Mucosa of rectum (tissue), 2 donors: ENCODE data around the gene NDUFAF2.

Experiments used
- H3K27ac ChIP-seq, 2 donors: one replicate each; pipeline ENCODE4 v1.7.0; 2013; ENCODE audit warnings: inconsistent platforms in 2 of 2, low read depth in 2 of 2, low read length in 2 of 2
- H3K27me3 ChIP-seq, 2 donors: one replicate each; pipeline ENCODE4 v1.7.0; 2013; ENCODE audit warnings: low read length in 2 of 2; ENCODE audit not compliant: control insufficient read depth in 2 of 2, insufficient read depth in 2 of 2
- H3K36me3 ChIP-seq, 2 donors: one replicate each; pipeline ENCODE4 v1.7.0; 2013; ENCODE audit warnings: low read length in 2 of 2; ENCODE audit not compliant: control insufficient read depth in 2 of 2, insufficient read depth in 2 of 2
- H3K4me1 ChIP-seq, 2 donors: one replicate each; pipeline ENCODE4 v1.7.0; 2013; ENCODE audit warnings: low read length in 2 of 2, mild to moderate bottlenecking in 1 of 2; ENCODE audit not compliant: control insufficient read depth in 2 of 2, insufficient read depth in 2 of 2
- H3K4me3 ChIP-seq, 2 donors: one replicate each; pipeline ENCODE4 v1.7.0; 2013; ENCODE audit warnings: low read length in 2 of 2
- H3K9ac ChIP-seq, 2 donors: one replicate each; pipeline ENCODE4 v1.7.0; 2013; ENCODE audit warnings: low read length in 2 of 2, low read depth in 1 of 2, mild to moderate bottlenecking in 1 of 2
- H3K9me3 ChIP-seq, 2 donors: one replicate each; pipeline ENCODE4 v1.7.0; 2013; ENCODE audit warnings: low read length in 2 of 2; ENCODE audit not compliant: control insufficient read depth in 2 of 2
- donor health status: healthy.
- donor health status: Normal muscosa, but diverticular disease.

Gene NDUFAF2

DNA sequence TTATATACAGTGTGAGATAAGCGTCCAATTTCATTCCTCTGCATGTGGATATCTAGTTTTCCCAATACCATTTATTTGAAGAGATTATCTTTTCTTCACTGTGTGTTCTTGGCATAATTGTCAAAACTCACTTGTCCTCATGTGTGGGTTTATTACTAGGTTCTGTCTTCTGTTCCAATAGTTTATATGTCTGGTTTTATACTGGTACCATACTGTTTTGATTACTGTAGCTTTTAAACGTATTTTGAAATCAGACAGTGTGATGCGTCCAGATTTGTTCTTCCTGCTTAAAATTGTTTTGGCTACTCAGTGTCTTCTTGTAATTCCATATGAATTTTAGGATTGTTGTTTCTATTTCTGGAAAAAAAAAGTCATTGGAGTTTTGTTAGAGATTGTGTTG, 10.2 kb downstream of the NDUFAF2 start:
- H3K27me3 ChIP-seq, result no peaks in the 10 kb centered on the region
- H3K36me3 ChIP-seq, result no peaks in the 10 kb centered on the region
- no peak overlapping the region for H3K4me3 ChIP-seq
- peaks cover 0 to 2% of the 10 kb centered on the region in 2 donors for H3K9me3 ChIP-seq
- H3K9ac ChIP-seq, result no peak overlapping the region
- no peaks in the 10 kb centered on the region for H3K4me1 ChIP-seq
- no peak overlapping the region for H3K27ac ChIP-seq

DNA sequence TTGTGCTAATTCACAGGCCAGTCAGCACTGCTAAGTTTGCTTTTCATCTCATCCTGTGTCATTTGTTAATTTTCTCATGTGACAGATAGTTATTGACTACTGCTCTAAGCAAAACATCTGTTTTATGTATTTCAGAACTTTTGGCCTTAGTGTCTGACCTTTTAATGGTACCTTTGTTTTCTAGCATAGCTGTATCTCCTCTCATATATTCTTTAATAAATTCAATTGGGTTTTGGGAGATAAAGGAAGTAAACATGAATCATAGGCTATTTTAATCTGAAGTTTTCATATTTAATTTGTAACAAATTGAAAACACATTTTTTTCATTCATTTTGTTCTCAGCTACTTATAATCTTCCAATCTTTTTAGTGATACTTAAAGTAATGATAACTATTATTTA, 13.1 kb downstream of the NDUFAF2 start:
- H3K36me3 ChIP-seq, result no peaks in the 10 kb centered on the region
- no peaks in the 10 kb centered on the region for H3K27me3 ChIP-seq
- H3K4me1 ChIP-seq, result no peaks in the 10 kb centered on the region
- H3K27ac ChIP-seq, result no peak overlapping the region
- no peak overlapping the region for H3K4me3 ChIP-seq
- no peak overlapping the region for H3K9ac ChIP-seq
- peaks cover 0 to 2% of the 10 kb centered on the region in 2 donors for H3K9me3 ChIP-seq

DNA sequence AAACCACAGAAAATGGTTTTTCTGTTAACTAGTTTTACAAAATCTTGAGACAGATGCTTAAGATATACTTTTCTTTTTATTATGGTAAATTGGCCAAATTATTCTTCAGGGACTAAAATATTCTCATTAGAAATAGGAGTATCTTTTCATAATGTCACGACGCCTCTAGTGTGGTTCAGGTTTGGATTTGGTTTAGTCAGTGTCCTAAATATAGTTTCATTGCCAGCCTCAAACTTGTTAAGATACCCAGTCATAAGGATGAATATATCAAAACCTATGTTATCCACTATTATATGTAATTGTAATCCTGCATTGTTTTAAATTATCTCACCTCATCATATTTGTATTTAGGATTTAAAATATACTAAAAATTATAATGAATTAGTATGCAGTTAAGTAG, 13.7 kb downstream of the NDUFAF2 start:
- Histone ChIP-seq H3K27me3 (no peaks in the 10 kb centered on the region), H3K36me3 (no peaks in the 10 kb centered on the region), H3K4me3 (no peak overlapping the region), H3K9me3 (peaks cover 0 to 2% of the 10 kb centered on the region in 2 donors), H3K9ac (no peak overlapping the region), H3K4me1 (no peaks in the 10 kb centered on the region), H3K27ac (no peak overlapping the region)

DNA sequence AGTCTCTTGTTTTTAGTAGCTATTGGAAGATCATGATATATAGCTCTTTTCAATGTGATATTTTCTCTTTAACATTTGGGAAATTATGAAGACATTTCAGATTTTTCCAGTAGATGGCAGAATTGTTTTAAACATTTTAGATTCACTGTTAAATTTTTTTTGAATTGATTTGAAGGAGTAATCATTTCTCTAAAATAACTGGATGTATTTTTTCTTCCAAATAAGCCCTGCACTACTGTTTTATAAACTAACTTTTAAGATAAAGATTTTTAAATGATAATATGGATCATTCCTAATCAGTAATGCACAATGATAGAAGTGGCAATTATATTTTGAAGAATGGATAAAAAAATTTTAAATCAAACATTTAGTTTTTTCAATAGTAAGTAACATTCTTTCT, 14.2 kb downstream of the NDUFAF2 start:
- no peak overlapping the region for H3K4me3 ChIP-seq
- no peak overlapping the region for H3K27ac ChIP-seq
- H3K9me3 ChIP-seq, result peaks cover 0 to 2% of the 10 kb centered on the region in 2 donors
- H3K4me1 ChIP-seq, result no peaks in the 10 kb centered on the region
- no peak overlapping the region for H3K9ac ChIP-seq
- no peaks in the 10 kb centered on the region for H3K27me3 ChIP-seq
- no peaks in the 10 kb centered on the region for H3K36me3 ChIP-seq

DNA sequence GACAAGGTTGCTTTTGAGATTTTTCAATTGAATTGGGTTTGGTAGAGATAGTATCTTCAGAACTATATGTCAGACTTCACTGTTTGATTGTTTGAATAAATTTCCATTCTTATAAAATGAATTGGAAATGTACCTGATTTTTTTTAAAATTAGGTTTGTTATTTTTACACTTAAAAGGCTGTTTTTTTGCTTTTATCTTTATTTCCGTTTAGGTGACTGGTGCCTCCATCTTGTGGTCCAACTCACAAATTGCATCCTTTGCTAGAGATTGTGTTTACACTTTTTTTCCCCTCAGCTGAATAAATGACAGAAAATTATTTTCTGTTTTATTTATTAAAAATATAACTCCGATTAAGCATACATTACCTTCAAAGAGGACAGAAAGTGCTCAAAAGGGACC, 15.6 kb downstream of the NDUFAF2 start:
- H3K4me3 ChIP-seq, result no peak overlapping the region

DNA sequence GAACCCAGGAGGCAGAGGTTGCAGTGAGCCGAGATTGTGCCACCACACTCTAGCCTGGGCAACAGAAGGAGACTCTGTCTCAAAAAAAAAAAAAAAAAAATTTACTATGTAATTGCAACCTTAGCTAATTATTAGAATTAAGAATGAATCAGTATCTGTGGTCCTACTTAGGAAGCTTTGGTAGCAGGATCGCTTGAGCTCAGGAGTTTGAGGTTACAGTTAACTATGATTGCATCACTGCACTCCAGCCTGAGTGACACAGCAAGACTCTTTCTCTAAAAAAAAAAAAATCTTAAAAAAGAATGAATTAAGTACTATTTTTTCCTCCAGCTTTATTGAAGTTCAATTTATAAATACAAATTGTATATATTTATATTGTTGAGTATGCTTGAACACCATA, 16.7 kb downstream of the NDUFAF2 start:
- no peaks in the 10 kb centered on the region for H3K27me3 ChIP-seq
- H3K27ac ChIP-seq, result no peak overlapping the region
- no peaks in the 10 kb centered on the region for H3K4me1 ChIP-seq
- no peak overlapping the region for H3K4me3 ChIP-seq
- H3K9ac ChIP-seq, result no peak overlapping the region
- H3K36me3 ChIP-seq, result no peaks in the 10 kb centered on the region
- H3K9me3 ChIP-seq, result no peaks in the 10 kb centered on the region

More for the DNA sequence above, 15.6 kb downstream of the NDUFAF2 start:
- Histone ChIP-seq H3K36me3 (no peaks in the 10 kb centered on the region), H3K27me3 (no peaks in the 10 kb centered on the region), H3K9me3 (no peaks in the 10 kb centered on the region), H3K4me1 (no peaks in the 10 kb centered on the region), H3K9ac (no peak overlapping the region), H3K27ac (no peak overlapping the region)

DNA sequence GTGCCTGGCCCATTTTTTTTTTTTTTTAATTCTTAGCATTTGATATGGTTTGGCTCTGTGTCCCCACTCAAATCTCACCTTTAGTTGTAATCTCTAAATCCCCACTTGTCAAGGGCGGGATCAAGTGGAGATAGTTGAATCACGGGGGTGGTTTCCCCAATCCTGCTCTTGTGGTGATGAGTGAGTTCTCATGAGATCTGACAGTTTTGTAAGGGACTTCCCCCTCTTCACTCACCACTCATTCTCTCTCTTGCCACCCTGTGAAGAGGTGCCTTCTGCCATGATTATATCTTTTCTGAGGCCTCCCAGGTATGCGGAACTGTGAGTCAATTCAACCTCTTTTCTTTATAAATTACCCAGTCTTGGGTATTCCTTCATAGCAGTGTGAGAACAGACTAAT, 27.2 kb downstream of the NDUFAF2 start:
- no peak overlapping the region for H3K9ac ChIP-seq
- no peak overlapping the region for H3K4me3 ChIP-seq
- no peaks in the 10 kb centered on the region for H3K4me1 ChIP-seq
- no peaks in the 10 kb centered on the region for H3K36me3 ChIP-seq
- no peak overlapping the region for H3K27ac ChIP-seq
- no peaks in the 10 kb centered on the region for H3K27me3 ChIP-seq
- peaks cover 0 to 3% of the 10 kb centered on the region in 2 donors for H3K9me3 ChIP-seq

DNA sequence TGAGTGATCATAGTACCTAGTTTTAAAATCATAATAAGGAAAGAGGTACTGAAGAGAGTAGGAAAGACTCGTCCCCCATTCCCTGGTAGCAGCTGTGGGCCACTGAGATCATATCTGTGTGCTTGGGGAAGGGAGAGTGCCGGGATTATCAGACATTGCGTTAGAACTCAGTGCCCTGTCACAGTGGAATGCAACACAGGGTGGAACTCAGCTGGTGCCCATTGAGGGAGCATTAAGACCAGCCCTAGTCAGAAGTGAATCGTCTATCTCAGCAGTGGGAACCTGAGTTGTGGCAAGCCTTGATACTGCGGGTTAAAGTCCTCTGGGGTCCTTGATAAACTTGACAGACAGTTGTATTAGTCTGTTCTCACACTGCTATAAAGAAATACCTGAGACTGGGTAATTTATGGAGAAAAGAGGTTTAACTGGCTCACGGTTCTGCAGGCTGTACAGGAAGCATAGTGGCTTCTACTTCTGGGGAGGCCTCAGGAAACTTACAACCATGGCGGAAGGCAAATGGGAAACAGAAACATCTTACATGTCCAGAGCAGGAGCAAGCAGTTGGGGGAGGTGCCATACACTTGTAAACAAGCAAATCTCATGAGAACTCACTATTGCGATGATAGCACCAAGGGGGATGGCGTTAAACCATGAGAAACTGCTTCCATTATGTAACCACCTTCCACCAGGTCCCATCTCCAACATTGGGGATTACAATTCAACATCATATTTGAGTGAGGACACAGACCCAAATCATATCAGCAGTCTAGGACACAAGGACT, 33.1 kb downstream of the NDUFAF2 start:
- H3K4me3 ChIP-seq, result no peak overlapping the region
- H3K36me3 ChIP-seq, result no peaks in the 10 kb centered on the region
- H3K9me3 ChIP-seq, result no peaks in the 10 kb centered on the region
- H3K27me3 ChIP-seq, result no peaks in the 10 kb centered on the region
- no peak overlapping the region for H3K27ac ChIP-seq
- H3K4me1 ChIP-seq, result no peaks in the 10 kb centered on the region
- no peak overlapping the region for H3K9ac ChIP-seq

DNA sequence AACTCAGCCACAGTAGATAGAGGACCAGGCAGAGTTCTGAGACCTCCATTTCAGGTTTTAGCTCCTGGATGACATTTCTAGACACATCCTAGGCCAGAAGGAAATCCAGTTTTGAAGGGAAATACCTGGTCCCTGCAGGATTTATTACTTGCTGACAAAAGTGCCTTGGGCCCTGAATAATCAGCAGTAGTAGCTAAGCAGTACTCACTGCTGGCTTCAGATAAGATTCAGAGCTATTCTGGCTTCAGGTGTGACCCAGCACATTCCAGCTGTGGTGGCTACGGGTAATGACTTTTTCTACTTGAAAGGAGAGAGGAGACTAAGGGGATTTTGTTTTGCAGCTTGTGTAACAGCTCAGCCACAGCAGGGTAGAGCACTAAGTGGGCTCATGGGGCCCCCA, 34.0 kb downstream of the NDUFAF2 start:
- Histone ChIP-seq H3K9me3 (no peaks in the 10 kb centered on the region), H3K27me3 (no peaks in the 10 kb centered on the region), H3K9ac (no peak overlapping the region), H3K4me1 (no peaks in the 10 kb centered on the region), H3K27ac (no peak overlapping the region), H3K36me3 (no peaks in the 10 kb centered on the region), H3K4me3 (no peak overlapping the region)

DNA sequence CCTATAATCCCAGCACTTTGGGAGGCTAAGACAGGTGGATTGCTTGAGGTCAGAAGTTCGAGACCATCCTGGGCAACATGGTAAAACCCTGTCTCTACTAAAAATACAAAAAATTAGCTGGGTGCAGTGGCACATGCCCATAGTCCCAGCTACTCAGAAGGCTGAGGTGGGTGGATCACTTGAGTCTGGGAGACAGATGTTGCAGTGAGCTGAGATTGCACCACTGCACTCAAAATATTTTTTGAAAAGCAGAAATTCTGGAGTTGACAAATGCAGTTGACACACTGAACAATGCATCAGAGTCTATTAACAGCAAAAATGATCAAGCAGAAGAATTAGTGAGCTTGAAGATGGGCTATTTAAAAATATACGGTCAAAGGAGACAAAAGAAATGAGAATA, 35.5 kb downstream of the NDUFAF2 start:
- no peak overlapping the region for H3K27ac ChIP-seq
- H3K27me3 ChIP-seq, result no peaks in the 10 kb centered on the region
- no peaks in the 10 kb centered on the region for H3K9me3 ChIP-seq
- no peaks in the 10 kb centered on the region for H3K4me1 ChIP-seq
- no peak overlapping the region for H3K9ac ChIP-seq
- H3K36me3 ChIP-seq, result no peaks in the 10 kb centered on the region
- no peak overlapping the region for H3K4me3 ChIP-seq
